Fibroblast of pulmonary artery (primary cell): ENCODE data around the gene CYLD.

Experiments
- DNase-seq: peaks from one replicate; pipeline ENCODE4 v3.0.0-alpha.2; 2010; ENCODE audit warnings: low read depth
- H3K4me3 ChIP-seq: replicated peaks from 2 replicates; pipeline ENCODE4 v1.5.1; 2011; ENCODE audit warnings: low read depth, mild to moderate bottlenecking, control low read depth, low read length, moderate library complexity
- TF ChIP-seq, protein P1 (sequence below): IDR thresholded peaks from 2 replicates; pipeline ENCODE4 v1.5.1; 2011; ENCODE audit warnings: mild to moderate bottlenecking, control low read depth, low read length, inconsistent platforms; ENCODE audit errors: missing control alignments

Gene CYLD

DNA sequence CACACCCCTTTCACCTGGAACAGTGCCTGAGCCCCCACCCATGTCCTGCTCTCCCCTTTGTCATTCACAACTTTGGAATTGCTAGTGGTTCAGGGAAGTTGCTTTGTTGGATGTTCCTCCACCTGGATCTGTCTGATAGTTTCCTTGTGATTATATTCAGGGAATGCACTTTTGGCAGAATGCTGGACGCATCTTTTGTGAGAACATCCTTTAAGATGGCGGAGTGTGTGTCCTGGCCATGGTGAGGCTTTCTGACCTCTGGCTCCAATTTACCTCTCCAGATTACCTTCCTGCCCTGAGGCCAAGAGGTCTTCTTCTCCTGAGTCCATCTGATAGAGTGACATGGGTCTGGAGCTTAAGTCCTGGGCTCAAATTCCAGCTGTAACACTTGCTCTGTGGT lies 104.6 kb downstream of the CYLD start:
- TF ChIP-seq, protein P1, sequence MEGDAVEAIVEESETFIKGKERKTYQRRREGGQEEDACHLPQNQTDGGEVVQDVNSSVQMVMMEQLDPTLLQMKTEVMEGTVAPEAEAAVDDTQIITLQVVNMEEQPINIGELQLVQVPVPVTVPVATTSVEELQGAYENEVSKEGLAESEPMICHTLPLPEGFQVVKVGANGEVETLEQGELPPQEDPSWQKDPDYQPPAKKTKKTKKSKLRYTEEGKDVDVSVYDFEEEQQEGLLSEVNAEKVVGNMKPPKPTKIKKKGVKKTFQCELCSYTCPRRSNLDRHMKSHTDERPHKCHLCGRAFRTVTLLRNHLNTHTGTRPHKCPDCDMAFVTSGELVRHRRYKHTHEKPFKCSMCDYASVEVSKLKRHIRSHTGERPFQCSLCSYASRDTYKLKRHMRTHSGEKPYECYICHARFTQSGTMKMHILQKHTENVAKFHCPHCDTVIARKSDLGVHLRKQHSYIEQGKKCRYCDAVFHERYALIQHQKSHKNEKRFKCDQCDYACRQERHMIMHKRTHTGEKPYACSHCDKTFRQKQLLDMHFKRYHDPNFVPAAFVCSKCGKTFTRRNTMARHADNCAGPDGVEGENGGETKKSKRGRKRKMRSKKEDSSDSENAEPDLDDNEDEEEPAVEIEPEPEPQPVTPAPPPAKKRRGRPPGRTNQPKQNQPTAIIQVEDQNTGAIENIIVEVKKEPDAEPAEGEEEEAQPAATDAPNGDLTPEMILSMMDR: no peak
- no peak overlapping the region for H3K4me3 ChIP-seq
- DNase-seq: no peak

DNA sequence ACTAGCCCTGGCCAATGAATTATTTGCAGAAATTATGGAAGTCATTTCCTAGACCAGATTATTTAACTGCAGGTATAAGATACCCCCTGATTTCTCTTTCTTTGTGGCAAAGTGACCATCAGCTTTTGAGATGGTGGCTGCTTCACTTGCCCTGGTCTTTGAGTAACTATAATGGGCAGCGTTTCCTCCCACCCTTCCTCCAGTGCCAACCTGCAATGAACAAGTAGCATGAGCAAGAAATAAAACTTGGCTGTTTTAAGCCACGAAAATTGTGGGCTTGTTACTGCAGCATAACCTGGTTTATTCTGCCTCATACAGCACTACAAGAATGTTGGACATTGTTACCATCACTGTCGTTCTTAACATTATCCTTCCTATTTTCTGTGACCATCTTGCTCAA lies 105.3 kb downstream of the CYLD start:
- H3K4me3 ChIP-seq: no peak overlapping the region
- TF ChIP-seq, protein P1: no peak
- DNase-seq: no peak

DNA sequence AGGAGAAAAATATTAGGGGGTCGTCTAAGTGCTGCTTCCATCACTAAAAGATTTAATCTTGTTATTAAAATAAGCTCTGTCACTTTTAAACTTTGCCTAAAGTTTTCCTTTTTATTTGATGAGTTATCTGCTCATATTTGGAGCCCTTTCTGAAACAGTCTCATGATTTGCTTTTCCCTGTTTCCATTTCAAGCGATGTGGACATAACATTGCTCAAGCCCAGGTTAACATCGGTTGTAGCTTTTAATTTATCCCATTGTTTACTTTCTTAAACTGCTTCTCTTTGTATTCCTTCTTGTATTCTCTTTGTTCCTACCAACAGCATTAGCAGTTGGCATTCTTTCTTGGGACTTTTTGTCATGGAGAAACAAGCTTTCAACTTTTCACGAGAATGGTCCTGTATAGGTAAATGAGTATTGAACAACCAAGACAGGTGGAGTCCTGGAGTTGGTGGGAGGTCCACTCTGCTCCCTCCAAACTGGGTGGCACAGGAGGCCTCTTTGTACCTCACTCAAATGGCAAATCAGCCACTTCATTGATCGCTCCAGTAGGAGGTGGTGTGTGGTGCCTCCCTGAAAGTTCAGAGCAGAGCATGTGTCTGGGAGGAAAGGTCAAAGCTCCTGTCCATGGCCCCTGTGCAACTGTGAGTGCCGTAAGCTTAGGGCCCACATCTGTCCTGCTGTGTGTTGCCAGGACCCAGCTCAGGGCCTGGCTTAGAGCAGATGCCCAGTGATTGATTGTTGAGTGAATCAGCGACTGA lies 107.0 kb downstream of the CYLD start:
- TF ChIP-seq, protein P1: no peak
- no peak overlapping the region for H3K4me3 ChIP-seq
- no peak for DNase-seq
